Neural cell (in vitro differentiated cells): ENCODE results near the gene RAD51B. TPM values are rescaled to one million over a fixed set of nuclear protein-coding genes. Genes with fewer than 3 reads are reported as not detected.

Experiments
- H2AFZ ChIP-seq: fragments of 200-600, 300-800 bp; sonication (generic), shearing (Covaris generic); 2 replicates; pipeline ENCODE4 v1.6.0; 2014; ENCODE audit warnings: low read depth, mild to moderate bottlenecking, antibody characterized with exemption, low read length, moderate library complexity
- H3F3A ChIP-seq: fragments of 200-600 bp; shearing (Covaris generic); 2 replicates; pipeline ENCODE4 v1.6.1; 2016; ENCODE audit warnings: mild to moderate bottlenecking, moderate library complexity, mixed read lengths, antibody characterized with exemption, low read length; ENCODE audit not compliant: insufficient read depth, poor library complexity, severe bottlenecking
- H3K27ac ChIP-seq: fragments of 200-600, 300-800 bp; sonication (generic), shearing (Covaris generic); 2 replicates; pipeline ENCODE4 v1.5.1; 2014; ENCODE audit warnings: mild to moderate bottlenecking, low read length, moderate library complexity
- H3K27me3 ChIP-seq: fragments of 300-800, 200-600 bp; sonication (generic), shearing (Covaris generic); 2 replicates; pipeline ENCODE4 v1.6.0; 2014; ENCODE audit warnings: mild to moderate bottlenecking, low read depth, low read length, moderate library complexity; ENCODE audit not compliant: insufficient read depth
- H3K36me3 ChIP-seq: fragments of 300-800, 200-600 bp; sonication (generic), shearing (Covaris generic); 2 replicates; pipeline ENCODE4 v1.5.1; 2014; ENCODE audit warnings: mild to moderate bottlenecking, antibody characterized with exemption, low read length, moderate library complexity; ENCODE audit not compliant: insufficient read depth
- H3K4me2 ChIP-seq: fragments of 300-800, 200-600 bp; sonication (generic), shearing (Covaris generic); 2 replicates; pipeline ENCODE4 v1.6.0; 2014; ENCODE audit warnings: mild to moderate bottlenecking, low read length
- H3K4me3 ChIP-seq: fragments of 300-800, 200-600 bp; sonication (generic), shearing (Covaris generic); 2 replicates; pipeline ENCODE4 v1.5.1; 2014; ENCODE audit warnings: mild to moderate bottlenecking, low read length, moderate library complexity
- H3K79me2 ChIP-seq: fragments of 200-600 bp; shearing (Covaris generic); replicated peaks from 2 replicates; pipeline ENCODE4 v1.6.0; 2014; ENCODE audit warnings: mild to moderate bottlenecking, low read length, moderate library complexity; ENCODE audit not compliant: insufficient read depth
- H3K9ac ChIP-seq: fragments of 300-800, 200-600 bp; sonication (generic), shearing (Covaris generic); 2 replicates; pipeline ENCODE4 v1.6.1; 2016; ENCODE audit warnings: mild to moderate bottlenecking, low read length, mixed read lengths
- H3K9me2 ChIP-seq: fragments of 200-600 bp; shearing (Covaris generic); 2 replicates; pipeline ENCODE4 v1.6.1; 2016; ENCODE audit warnings: mild to moderate bottlenecking, low read length, mixed read lengths; ENCODE audit not compliant: insufficient read depth
- H3K9me3 ChIP-seq: fragments of 200-600, 300-800 bp; sonication (generic), shearing (Covaris generic); 2 replicates; pipeline ENCODE4 v1.6.1; 2016; ENCODE audit warnings: mild to moderate bottlenecking, mixed run types, low read length, moderate library complexity, mixed read lengths
- H4K20me1 ChIP-seq: fragments of 200-600 bp; shearing (Covaris generic); 2 replicates; pipeline ENCODE4 v1.6.1; 2016; ENCODE audit warnings: mild to moderate bottlenecking, mixed run types; ENCODE audit not compliant: insufficient read depth
- CTCF ChIP-seq: fragments of 450-650 bp; IDR thresholded peaks from 2 replicates; pipeline ENCODE4 v1.5.1; 2014; ENCODE audit warnings: antibody characterized with exemption, mild to moderate bottlenecking, moderate library complexity; ENCODE audit not compliant: poor library complexity, severe bottlenecking
- EP300 ChIP-seq: fragments of 450-650 bp; conservative IDR thresholded peaks from 2 replicates; pipeline ENCODE4 v1.6.1; 2014; ENCODE audit warnings: antibody characterized with exemption, mild to moderate bottlenecking, moderate library complexity; ENCODE audit not compliant: poor library complexity, severe bottlenecking
- EZH2 ChIP-seq: fragments of 200-600, 300-800 bp; shearing (Covaris generic), sonication (generic); IDR thresholded peaks from 2 replicates; pipeline ENCODE4 v1.6.1; 2014; ENCODE audit warnings: antibody characterized with exemption, low read length, borderline replicate concordance, mild to moderate bottlenecking; ENCODE audit not compliant: insufficient read depth, poor library complexity, severe bottlenecking
- MXI1 ChIP-seq: fragments of 450-650 bp; conservative IDR thresholded peaks from 2 replicates; pipeline ENCODE4 v1.6.1; 2014; ENCODE audit warnings: antibody characterized with exemption, mild to moderate bottlenecking; ENCODE audit not compliant: poor library complexity, severe bottlenecking
- POLR2AphosphoS5 ChIP-seq: IDR thresholded peaks from 2 replicates; pipeline ENCODE4 v1.6.1; 2012
- RAD21 ChIP-seq: fragments of 450-650 bp; conservative IDR thresholded peaks from 2 replicates; pipeline ENCODE4 v1.6.1; 2014; ENCODE audit warnings: antibody characterized with exemption, mild to moderate bottlenecking, moderate library complexity
- REST ChIP-seq: IDR thresholded peaks from 2 replicates; pipeline ENCODE4 v1.6.1; 2012; ENCODE audit warnings: borderline replicate concordance
- SMC3 ChIP-seq: fragments of 450-650 bp; conservative IDR thresholded peaks from 2 replicates; pipeline ENCODE4 v1.6.1; 2014; ENCODE audit warnings: antibody characterized with exemption, mild to moderate bottlenecking, moderate library complexity; ENCODE audit not compliant: poor library complexity
- TAF1 ChIP-seq: IDR thresholded peaks from 2 replicates; pipeline ENCODE4 v1.6.1; 2012; ENCODE audit warnings: low read depth
- polyA plus RNA-seq: library from polyadenylated mRNA; depleted of rRNA; stranded (reverse); fragments of >200 nt; gene quantifications from 2 replicates; pipeline ENCODE4 v1.2.3, GENCODE V29; 2014

RAD51B gene
- polyA plus RNA-seq, 1 donor from 2014 or later: 3.1 TPM

GRCh38 chr14:68153275-68153674 lies 333.7 kb downstream of the RAD51B start:
- Histone ChIP-seq H4K20me1 (no peaks in the 10 kb centered on the region), H3K79me2 (no peaks in the 10 kb centered on the region), H2AFZ (no peak overlapping the region), H3K9ac (no peak overlapping the region), H3K9me2 (no peaks in the 10 kb centered on the region), H3K27me3 (no peaks in the 10 kb centered on the region), H3K4me2 (no peak overlapping the region), H3K9me3 (no peaks in the 10 kb centered on the region), H3K27ac (no peak overlapping the region), H3K36me3 (no peaks in the 10 kb centered on the region), H3F3A (no peaks in the 10 kb centered on the region), H3K4me3 (no peak overlapping the region)
- TF ChIP-seq SMC3 (no peak), EZH2 (no peak), RAD21 (no peak)

GRCh38 chr14:68154275-68154674 lies 334.7 kb downstream of the RAD51B start:
- Histone ChIP-seq H4K20me1 (no peaks in the 10 kb centered on the region), H3K27me3 (no peaks in the 10 kb centered on the region), H3K4me2 (no peak overlapping the region), H3F3A (no peaks in the 10 kb centered on the region), H3K36me3 (no peaks in the 10 kb centered on the region), H2AFZ (no peak overlapping the region), H3K79me2 (no peaks in the 10 kb centered on the region), H3K4me3 (no peak overlapping the region), H3K9me2 (no peaks in the 10 kb centered on the region), H3K9ac (no peak overlapping the region), H3K9me3 (no peaks in the 10 kb centered on the region), H3K27ac (no peak overlapping the region)
- no peak for TF ChIP-seq TAF1

- Histone ChIP-seq H3K79me2 (no peaks in the 10 kb centered on the region), H2AFZ (no peak overlapping the region), H3F3A (no peaks in the 10 kb centered on the region), H3K9ac (no peak overlapping the region), H3K4me2 (no peak overlapping the region), H3K9me2 (no peaks in the 10 kb centered on the region), H3K27ac (no peak overlapping the region), H3K36me3 (no peaks in the 10 kb centered on the region), H4K20me1 (no peaks in the 10 kb centered on the region), H3K27me3 (no peaks in the 10 kb centered on the region), H3K4me3 (no peak overlapping the region), H3K9me3 (no peaks in the 10 kb centered on the region)
- no peak for TF ChIP-seq POLR2AphosphoS5
- TF ChIP-seq MXI1: no peak
- no peak for TF ChIP-seq EP300
- TF ChIP-seq EZH2: no peak
- TF ChIP-seq REST: no peak
- no peak for TF ChIP-seq CTCF
- TF ChIP-seq RAD21: no peak
- no peak for TF ChIP-seq TAF1
- TF ChIP-seq SMC3: no peak
Measured at GRCh38 chr14:68157971-68158371, 338.4 kb downstream of the RAD51B start.
